GM23338 (cell line): ENCODE results near the gene CCDC102A. TPM values are rescaled to one million over a fixed set of nuclear protein-coding genes. Genes with fewer than 3 reads are reported as not detected.

ENCODE experiments used
- ATAC-seq: fragments of 200-7000 bp; cut with Tn5 transposase; 3 replicates; pipeline ENCODE4 v1.9.1; 2020
- DNase-seq: peaks from one replicate; pipeline ENCODE4 v3.0.0-alpha.2; 2015; ENCODE audit warnings: low spot score
- H2AFZ ChIP-seq: fragments of 200-600 bp; sonication (generic); 2 replicates; pipeline ENCODE4 v1.8.0; 2016; ENCODE audit warnings: antibody characterized with exemption, mild to moderate bottlenecking, moderate library complexity
- H3F3A ChIP-seq: fragments of 200-600 bp; sonication (generic); replicated peaks from 2 replicates; pipeline ENCODE4 v1.8.0; 2017; ENCODE audit warnings: antibody characterized with exemption, mixed run types, low read depth
- H3K27ac ChIP-seq: fragments of 200-600 bp; sonication (generic); 2 replicates; pipeline ENCODE4 v1.6.1; 2016; ENCODE audit warnings: low read depth
- H3K27me3 ChIP-seq: fragments of 200-600 bp; sonication (generic); 2 replicates; pipeline ENCODE4 v1.8.0; 2016; ENCODE audit warnings: mild to moderate bottlenecking, mixed run types, moderate library complexity; ENCODE audit not compliant: insufficient read depth
- H3K36me3 ChIP-seq: fragments of 200-600 bp; sonication (generic); 2 replicates; pipeline ENCODE4 v1.8.0; 2016; ENCODE audit warnings: mild to moderate bottlenecking; ENCODE audit not compliant: insufficient read depth
- H3K4me1 ChIP-seq: fragments of 200-600 bp; sonication (generic); 2 replicates; pipeline ENCODE4 v1.8.0; 2016; ENCODE audit warnings: mild to moderate bottlenecking, moderate library complexity; ENCODE audit not compliant: insufficient read depth
- H3K4me2 ChIP-seq: fragments of 200-600 bp; sonication (generic); 2 replicates; pipeline ENCODE4 v1.7.1; 2017; ENCODE audit warnings: mixed run types
- H3K4me3 ChIP-seq: fragments of 200-600 bp; sonication (generic); 2 replicates; pipeline ENCODE4 v1.6.1; 2016; ENCODE audit warnings: mixed run types
- H3K79me2 ChIP-seq: fragments of 200-600 bp; sonication (generic); replicated peaks from 2 replicates; pipeline ENCODE4 v1.8.0; 2017; ENCODE audit warnings: mild to moderate bottlenecking; ENCODE audit not compliant: insufficient read depth
- H3K9me2 ChIP-seq: fragments of 200-600 bp; sonication (generic); 2 replicates; pipeline ENCODE4 v1.8.0; 2017; ENCODE audit not compliant: insufficient read depth
- H4K20me1 ChIP-seq: fragments of 200-600 bp; sonication (generic); replicated peaks from 2 replicates; pipeline ENCODE4 v1.8.0; 2017; ENCODE audit warnings: mild to moderate bottlenecking; ENCODE audit not compliant: insufficient read depth
- H3K27ac Mint-ChIP-seq: 2 replicates; pipeline ENCODE4 v1.8.0; 2020; ENCODE audit warnings: inconsistent platforms, mild to moderate bottlenecking, moderate library complexity, mixed read lengths
- H3K27me3 Mint-ChIP-seq: 3 replicates; pipeline ENCODE4 v1.8.0; 2022; ENCODE audit warnings: low read depth, mild to moderate bottlenecking, moderate library complexity, mixed read lengths, inconsistent platforms; ENCODE audit not compliant: insufficient read depth, poor library complexity
- H3K36me3 Mint-ChIP-seq: 3 replicates; pipeline ENCODE4 v1.8.0; 2021; ENCODE audit warnings: low read depth, mild to moderate bottlenecking, inconsistent platforms, moderate library complexity, mixed read lengths
- H3K4me1 Mint-ChIP-seq: 3 replicates; pipeline ENCODE4 v1.8.0; 2020; ENCODE audit warnings: mild to moderate bottlenecking, inconsistent platforms, mixed read lengths
- H3K4me3 Mint-ChIP-seq: 3 replicates; pipeline ENCODE4 v1.8.0; 2021; ENCODE audit warnings: moderate library complexity, mild to moderate bottlenecking, inconsistent platforms, mixed read lengths
- H3K9me3 Mint-ChIP-seq: 3 replicates; pipeline ENCODE4 v1.8.0; 2020; ENCODE audit warnings: moderate library complexity, mild to moderate bottlenecking, inconsistent platforms, mixed read lengths
- CREB1 ChIP-seq: fragments of 250-450 bp; sonication (Bioruptor Pico); IDR thresholded peaks from 2 replicates; pipeline ENCODE4 v1.5.0; 2020; ENCODE audit warnings: low read depth, mild to moderate bottlenecking, moderate library complexity
- EZH2 ChIP-seq: fragments of 200-600 bp; sonication (generic); IDR thresholded peaks from one replicate; pipeline ENCODE4 v1.8.0; 2017; ENCODE audit warnings: antibody characterized with exemption, mild to moderate bottlenecking, low read depth; ENCODE audit not compliant: unreplicated experiment
- EZH2phosphoT487 ChIP-seq: fragments of 200-600 bp; sonication (generic); IDR thresholded peaks from one replicate; pipeline ENCODE4 v1.8.1; 2018; ENCODE audit warnings: antibody characterized with exemption; ENCODE audit not compliant: unreplicated experiment
- JUNB ChIP-seq: IDR thresholded peaks from one replicate; pipeline ENCODE4 v1.6.1; 2016; ENCODE audit warnings: antibody characterized with exemption; ENCODE audit not compliant: unreplicated experiment
- STAT1 ChIP-seq: IDR thresholded peaks from one replicate; pipeline ENCODE4 v1.6.1; 2016; ENCODE audit warnings: antibody characterized with exemption; ENCODE audit not compliant: unreplicated experiment
- ZNF331 ChIP-seq: fragments of 250-450 bp; sonication (Bioruptor Pico); IDR thresholded peaks from 2 replicates; pipeline ENCODE4 v1.5.0; 2020; ENCODE audit warnings: low read depth, mild to moderate bottlenecking, moderate library complexity
- polyA plus RNA-seq: library from polyadenylated mRNA; unstranded; fragments of >200 nt; fragmentation: Nextera tagmentation; extraction: Ambion mirVana; gene quantifications from 2 replicates; pipeline ENCODE4 v1.2.1, GENCODE V29; 2016
- total RNA-seq: library from RNA; depleted of rRNA; stranded (reverse); fragments of >200 nt; shearing (Covaris generic); gene quantifications from 2 replicates; pipeline ENCODE4 v1.2.3, GENCODE V29; 2014
- TF ChIP-seq, protein P1 (sequence below), 2 experiments: fragments of 200-600 bp in 1 of 2; sonication (generic) in 1 of 2; conservative IDR thresholded peaks; 2 replicates each; pipeline versions ENCODE4 v1.5.1 to v1.6.1; 2016 to 2017; ENCODE audit warnings: antibody characterized with exemption in 2 of 2, low read depth in 2 of 2, mild to moderate bottlenecking in 2 of 2, moderate library complexity in 1 of 2
- TF ChIP-seq, protein P2 (sequence below): IDR thresholded peaks from 2 replicates; pipeline ENCODE4 v1.6.1; 2016; ENCODE audit warnings: antibody characterized with exemption
- TF ChIP-seq, protein P3 (sequence below): IDR thresholded peaks from one replicate; pipeline ENCODE4 v1.6.1; 2018; ENCODE audit warnings: antibody characterized with exemption; ENCODE audit not compliant: unreplicated experiment

The CCDC102A gene
- total and polyA plus RNA-seq, 2 experiments from 2014 or later, result 2.0 to 5.2 TPM

DNA sequence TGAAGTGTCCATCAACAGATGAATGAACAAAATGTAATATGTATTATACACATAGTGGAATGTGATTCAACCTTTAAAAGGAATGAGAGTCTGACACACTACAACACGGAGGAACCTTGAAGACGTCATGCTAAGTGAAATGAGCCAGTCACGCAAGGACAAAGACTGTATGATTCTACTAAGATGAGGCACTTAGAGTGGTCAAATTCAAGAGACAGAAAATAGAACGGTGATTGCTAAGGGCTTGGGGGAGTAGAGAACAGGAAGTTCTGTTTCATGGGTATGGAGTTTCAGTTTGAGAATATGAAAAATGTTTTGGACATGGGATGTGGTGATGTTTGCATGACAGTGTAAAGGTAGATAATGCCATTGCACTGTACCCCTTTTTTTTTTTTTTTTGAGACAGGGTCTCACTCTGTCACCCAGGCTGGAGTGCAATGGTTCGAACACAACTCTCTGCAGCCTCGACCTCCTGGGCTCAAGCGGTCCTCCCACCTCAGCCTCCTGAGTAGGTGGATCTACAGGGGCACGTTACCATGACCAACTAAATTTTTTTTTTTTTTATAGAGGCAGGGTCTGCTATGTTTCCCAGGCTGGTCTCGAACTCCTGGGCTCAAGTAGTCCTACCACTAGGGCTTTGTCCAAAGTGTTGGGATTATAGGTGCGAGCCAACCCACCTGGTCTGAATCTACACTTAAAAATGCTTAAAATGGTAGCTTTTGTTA, 2.9 kb upstream of the CCDC102A start:
- Histone ChIP-seq H3K79me2 (0 out of 2 replicates have a peak, but pooled peaks cover 4% of the 10 kb centered on the region), H4K20me1 (no peaks in the 10 kb centered on the region), H3K36me3 (no peaks in the 10 kb centered on the region), H3K4me3 (no peak overlapping the region), H3F3A (0 out of 2 replicates have a peak, but pooled peaks cover 5% of the 10 kb centered on the region), H3K4me2 (no peak overlapping the region), H3K9me2 (no peaks in the 10 kb centered on the region), H2AFZ (no peak overlapping the region), H3K27me3 (peaks cover 22% of the 10 kb centered on the region; the same call in 1 of the 2 replicates), H3K4me1 (peaks cover 10% of the 10 kb centered on the region), H3K27ac (no peak overlapping the region)
- H3K36me3 Mint-ChIP-seq, result no peaks in the 10 kb centered on the region
- no peak overlapping the region for H3K4me3 Mint-ChIP-seq
- TF ChIP-seq, protein P1, sequence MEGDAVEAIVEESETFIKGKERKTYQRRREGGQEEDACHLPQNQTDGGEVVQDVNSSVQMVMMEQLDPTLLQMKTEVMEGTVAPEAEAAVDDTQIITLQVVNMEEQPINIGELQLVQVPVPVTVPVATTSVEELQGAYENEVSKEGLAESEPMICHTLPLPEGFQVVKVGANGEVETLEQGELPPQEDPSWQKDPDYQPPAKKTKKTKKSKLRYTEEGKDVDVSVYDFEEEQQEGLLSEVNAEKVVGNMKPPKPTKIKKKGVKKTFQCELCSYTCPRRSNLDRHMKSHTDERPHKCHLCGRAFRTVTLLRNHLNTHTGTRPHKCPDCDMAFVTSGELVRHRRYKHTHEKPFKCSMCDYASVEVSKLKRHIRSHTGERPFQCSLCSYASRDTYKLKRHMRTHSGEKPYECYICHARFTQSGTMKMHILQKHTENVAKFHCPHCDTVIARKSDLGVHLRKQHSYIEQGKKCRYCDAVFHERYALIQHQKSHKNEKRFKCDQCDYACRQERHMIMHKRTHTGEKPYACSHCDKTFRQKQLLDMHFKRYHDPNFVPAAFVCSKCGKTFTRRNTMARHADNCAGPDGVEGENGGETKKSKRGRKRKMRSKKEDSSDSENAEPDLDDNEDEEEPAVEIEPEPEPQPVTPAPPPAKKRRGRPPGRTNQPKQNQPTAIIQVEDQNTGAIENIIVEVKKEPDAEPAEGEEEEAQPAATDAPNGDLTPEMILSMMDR (conservative IDR thresholded peaks at IDR 0.05; ENCODE audit: low read depth in 2 of 2), result no peak
- TF ChIP-seq STAT1 (no peak), JUNB (no peak), EZH2phosphoT487 (no peak), EZH2 (no peak), CREB1 (CRISPR knock-in tag) (no peak)
- TF ChIP-seq, protein P2, sequence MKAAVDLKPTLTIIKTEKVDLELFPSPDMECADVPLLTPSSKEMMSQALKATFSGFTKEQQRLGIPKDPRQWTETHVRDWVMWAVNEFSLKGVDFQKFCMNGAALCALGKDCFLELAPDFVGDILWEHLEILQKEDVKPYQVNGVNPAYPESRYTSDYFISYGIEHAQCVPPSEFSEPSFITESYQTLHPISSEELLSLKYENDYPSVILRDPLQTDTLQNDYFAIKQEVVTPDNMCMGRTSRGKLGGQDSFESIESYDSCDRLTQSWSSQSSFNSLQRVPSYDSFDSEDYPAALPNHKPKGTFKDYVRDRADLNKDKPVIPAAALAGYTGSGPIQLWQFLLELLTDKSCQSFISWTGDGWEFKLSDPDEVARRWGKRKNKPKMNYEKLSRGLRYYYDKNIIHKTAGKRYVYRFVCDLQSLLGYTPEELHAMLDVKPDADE, result no peak
- peaks cover 37% of the 10 kb centered on the region for H3K27me3 Mint-ChIP-seq
- peaks cover 24% of the 10 kb centered on the region for H3K4me1 Mint-ChIP-seq
- DNase-seq, result no peak
- no peak for ATAC-seq
- no peaks in the 10 kb centered on the region for H3K9me3 Mint-ChIP-seq
- no peak overlapping the region for H3K27ac Mint-ChIP-seq

DNA sequence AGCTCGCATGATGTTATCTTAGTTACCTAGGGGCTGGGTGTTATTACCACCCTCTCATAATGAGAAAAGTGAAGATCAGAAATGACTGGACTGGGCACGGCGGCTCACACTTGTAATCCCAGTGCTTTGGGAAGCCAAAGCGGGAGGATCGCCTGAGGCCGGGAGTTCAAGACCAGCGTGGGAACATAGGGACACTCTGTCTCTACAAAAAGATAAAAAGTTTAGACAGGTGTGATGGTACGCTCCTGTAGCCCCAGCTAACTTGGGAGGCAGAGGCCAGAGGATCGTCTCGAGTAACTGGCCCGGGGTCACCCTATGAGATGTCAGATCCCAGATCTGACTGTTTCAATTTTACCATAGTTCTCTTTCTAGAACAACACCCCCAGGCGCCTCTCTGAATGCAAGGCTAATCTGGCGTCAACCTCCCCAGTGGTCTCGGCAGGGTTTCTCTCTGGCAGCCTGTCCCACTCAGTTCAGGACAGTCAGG, 1.9 kb upstream of the CCDC102A start:
- peaks cover 34% of the 10 kb centered on the region for H3K4me1 Mint-ChIP-seq
- TF ChIP-seq JUNB (no peak), EZH2phosphoT487 (no peak), ZNF331 (CRISPR knock-in tag) (no peak), EZH2 (no peak)
- TF ChIP-seq, protein P3, sequence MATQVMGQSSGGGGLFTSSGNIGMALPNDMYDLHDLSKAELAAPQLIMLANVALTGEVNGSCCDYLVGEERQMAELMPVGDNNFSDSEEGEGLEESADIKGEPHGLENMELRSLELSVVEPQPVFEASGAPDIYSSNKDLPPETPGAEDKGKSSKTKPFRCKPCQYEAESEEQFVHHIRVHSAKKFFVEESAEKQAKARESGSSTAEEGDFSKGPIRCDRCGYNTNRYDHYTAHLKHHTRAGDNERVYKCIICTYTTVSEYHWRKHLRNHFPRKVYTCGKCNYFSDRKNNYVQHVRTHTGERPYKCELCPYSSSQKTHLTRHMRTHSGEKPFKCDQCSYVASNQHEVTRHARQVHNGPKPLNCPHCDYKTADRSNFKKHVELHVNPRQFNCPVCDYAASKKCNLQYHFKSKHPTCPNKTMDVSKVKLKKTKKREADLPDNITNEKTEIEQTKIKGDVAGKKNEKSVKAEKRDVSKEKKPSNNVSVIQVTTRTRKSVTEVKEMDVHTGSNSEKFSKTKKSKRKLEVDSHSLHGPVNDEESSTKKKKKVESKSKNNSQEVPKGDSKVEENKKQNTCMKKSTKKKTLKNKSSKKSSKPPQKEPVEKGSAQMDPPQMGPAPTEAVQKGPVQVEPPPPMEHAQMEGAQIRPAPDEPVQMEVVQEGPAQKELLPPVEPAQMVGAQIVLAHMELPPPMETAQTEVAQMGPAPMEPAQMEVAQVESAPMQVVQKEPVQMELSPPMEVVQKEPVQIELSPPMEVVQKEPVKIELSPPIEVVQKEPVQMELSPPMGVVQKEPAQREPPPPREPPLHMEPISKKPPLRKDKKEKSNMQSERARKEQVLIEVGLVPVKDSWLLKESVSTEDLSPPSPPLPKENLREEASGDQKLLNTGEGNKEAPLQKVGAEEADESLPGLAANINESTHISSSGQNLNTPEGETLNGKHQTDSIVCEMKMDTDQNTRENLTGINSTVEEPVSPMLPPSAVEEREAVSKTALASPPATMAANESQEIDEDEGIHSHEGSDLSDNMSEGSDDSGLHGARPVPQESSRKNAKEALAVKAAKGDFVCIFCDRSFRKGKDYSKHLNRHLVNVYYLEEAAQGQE, result no peak
- TF ChIP-seq, protein P2, result no peak

More for the DNA sequence above, 1.9 kb upstream of the CCDC102A start:
- DNase-seq, result no peak
- no peaks in the 10 kb centered on the region for H4K20me1 ChIP-seq
- H3K9me2 ChIP-seq, result no peaks in the 10 kb centered on the region
- no peak overlapping the region for H3K27ac ChIP-seq
- peaks cover 41% of the 10 kb centered on the region for H3K27me3 Mint-ChIP-seq
- peaks cover 8% of the 10 kb centered on the region; the same call in 2 of the 3 replicates for H3K36me3 Mint-ChIP-seq
- peaks cover 10% of the 10 kb centered on the region for H3K4me1 ChIP-seq
- no peak for ATAC-seq
- no peak overlapping the region for H3K27ac Mint-ChIP-seq
- H2AFZ ChIP-seq, result no peak overlapping the region
- H3K4me2 ChIP-seq, result peak overlapping the region; percentile 92; the same call in 1 of the 2 replicates
- peaks cover 22% of the 10 kb centered on the region; the same call in 1 of the 2 replicates for H3K27me3 ChIP-seq
- H3K4me3 ChIP-seq, result no peak overlapping the region
- H3K79me2 ChIP-seq, result 0 out of 2 replicates have a peak, but pooled peaks cover 5% of the 10 kb centered on the region
- H3K4me3 Mint-ChIP-seq, result peak overlapping the region; percentile 79; the same call in 2 of the 3 replicates
- 0 out of 2 replicates have a peak, but pooled peaks cover 5% of the 10 kb centered on the region for H3F3A ChIP-seq
- no peaks in the 10 kb centered on the region for H3K9me3 Mint-ChIP-seq
- no peaks in the 10 kb centered on the region for H3K36me3 ChIP-seq
